Measurements from ENCODE around the gene A4GALT.
"Not testable (repeated sequence)": the region's sequence is repeated elsewhere in the genome, so short reads cannot be mapped to it uniquely, and the experiment has no call there.

A4GALT gene

GRCh38 chr22:42734406-42734805, 13.7 kb upstream of the A4GALT start:
- no peak for TF ChIP-seq CTCF (IDR thresholded peaks at IDR 0.05; ENCODE audit: control insufficient read depth, extremely low read depth, insufficient read depth)
- H3K4me3 ChIP-seq (ENCODE audit: low read depth, low read length) = no peak overlapping the region
- DNase-seq (ENCODE audit: low read depth) = no peak

- not testable (repeated sequence) for DNase-seq (ENCODE audit: low read depth); H3K4me3 ChIP-seq (ENCODE audit: low read depth, low read length)
Observed at GRCh38 chr22:42733394-42733793, 12.7 kb upstream of the A4GALT start.

- no peak for DNase-seq (ENCODE audit: low read depth)
- no peak for TF ChIP-seq CTCF (IDR thresholded peaks at IDR 0.05; ENCODE audit: control insufficient read depth, extremely low read depth, insufficient read depth)
- no peak overlapping the region for H3K4me3 ChIP-seq (ENCODE audit: low read depth, low read length)
Observed at GRCh38 chr22:42732081-42732480, 11.4 kb upstream of the A4GALT start.

- no peak for TF ChIP-seq CTCF (IDR thresholded peaks at IDR 0.05; ENCODE audit: control insufficient read depth, extremely low read depth, insufficient read depth)
- no peak for DNase-seq (ENCODE audit: low read depth)
- H3K4me3 ChIP-seq (ENCODE audit: low read depth, low read length) = no peak overlapping the region
Observed at GRCh38 chr22:42726811-42727210, 6.1 kb upstream of the A4GALT start.

GRCh38 chr22:42725606-42726355, 5.1 kb upstream of the A4GALT start:
- no peak for DNase-seq (ENCODE audit: low read depth)

GRCh38 chr22:42724062-42724461, 3.4 kb upstream of the A4GALT start:
- no peak overlapping the region for H3K4me3 ChIP-seq (ENCODE audit: low read depth, low read length)
- TF ChIP-seq CTCF (IDR thresholded peaks at IDR 0.05; ENCODE audit: control insufficient read depth, extremely low read depth, insufficient read depth) = no peak
- DNase-seq (ENCODE audit: low read depth) = no peak

More at GRCh38 chr22:42725606-42726355, 5.1 kb upstream of the A4GALT start:
- no peak overlapping the region for H3K4me3 ChIP-seq (ENCODE audit: low read depth, low read length)
- TF ChIP-seq CTCF (IDR thresholded peaks at IDR 0.05; ENCODE audit: control insufficient read depth, extremely low read depth, insufficient read depth) = no peak

GRCh38 chr22:42721045-42721434, 370 bp upstream of the A4GALT start:
- TF ChIP-seq CTCF (IDR thresholded peaks at IDR 0.05; ENCODE audit: control insufficient read depth, extremely low read depth, insufficient read depth) = no peak
- peak overlapping the region; percentile 49 for H3K4me3 ChIP-seq (ENCODE audit: low read depth, low read length)
- DNase-seq (ENCODE audit: low read depth) = no peak
